22Rv1 (cell line): ENCODE data around the gene SEMA5A.
A peak's percentile ranks its signal among the peaks of the same experiment; 100 is the strongest.

Source experiments
- H3K27ac ChIP-seq: fragments of 450-650 bp; 2 replicates; pipeline ENCODE4 v1.5.1; 2017
- ZFX ChIP-seq: fragments of 450-650 bp; IDR thresholded peaks from 2 replicates; pipeline ENCODE4 v1.6.1; 2017; ENCODE audit warnings: antibody characterized with exemption, borderline replicate concordance
- TF ChIP-seq, protein P1 (sequence below): fragments of 450-650 bp; IDR thresholded peaks from 2 replicates; pipeline ENCODE4 v1.5.1; 2017; ENCODE audit warnings: mild to moderate bottlenecking

The SEMA5A gene

DNA sequence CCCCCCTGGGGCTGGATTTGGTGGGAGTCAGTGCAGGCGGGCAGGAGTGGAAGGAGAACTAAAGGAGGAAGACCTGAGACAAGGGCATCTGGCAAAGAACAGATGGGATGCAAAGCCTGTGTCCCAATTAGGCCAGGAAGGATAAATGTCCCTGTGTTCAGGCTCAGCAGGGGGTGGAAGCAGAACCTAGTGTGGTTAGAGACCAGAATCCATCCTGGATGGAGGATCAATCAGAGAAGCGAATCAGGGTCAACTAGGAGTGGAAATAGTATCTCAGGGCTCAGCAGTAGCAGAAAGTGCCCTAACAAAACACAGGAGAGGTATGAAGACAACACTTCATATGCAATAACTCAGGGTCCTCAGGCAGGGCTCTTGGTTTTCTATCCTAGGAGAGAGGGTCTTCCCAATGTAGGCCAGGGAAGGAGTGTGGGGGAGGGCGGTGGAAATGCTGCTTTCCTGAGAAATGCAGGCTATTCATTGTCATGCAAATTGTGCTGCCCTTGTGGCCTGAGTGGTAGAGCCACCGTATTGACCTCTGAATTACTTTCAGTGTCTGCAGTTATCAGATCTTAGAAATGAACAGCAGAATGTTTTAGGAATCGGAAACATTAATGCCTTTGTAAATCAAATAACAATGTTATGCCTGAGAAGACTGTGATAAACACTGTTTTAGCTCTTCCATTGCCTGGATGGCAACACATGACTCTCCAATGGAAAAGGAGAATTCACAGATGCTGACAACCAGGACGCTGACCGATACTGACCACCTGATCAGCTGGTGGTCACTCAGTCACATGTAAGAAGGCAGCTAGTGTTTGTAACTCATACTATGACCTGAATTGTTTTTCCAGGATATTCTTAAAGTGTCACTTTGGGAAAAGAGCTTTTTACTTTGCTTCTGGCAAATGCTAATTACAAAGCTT lies 323.6 kb downstream of the SEMA5A start:
- no peak overlapping the region for H3K27ac ChIP-seq
- TF ChIP-seq, protein P1, sequence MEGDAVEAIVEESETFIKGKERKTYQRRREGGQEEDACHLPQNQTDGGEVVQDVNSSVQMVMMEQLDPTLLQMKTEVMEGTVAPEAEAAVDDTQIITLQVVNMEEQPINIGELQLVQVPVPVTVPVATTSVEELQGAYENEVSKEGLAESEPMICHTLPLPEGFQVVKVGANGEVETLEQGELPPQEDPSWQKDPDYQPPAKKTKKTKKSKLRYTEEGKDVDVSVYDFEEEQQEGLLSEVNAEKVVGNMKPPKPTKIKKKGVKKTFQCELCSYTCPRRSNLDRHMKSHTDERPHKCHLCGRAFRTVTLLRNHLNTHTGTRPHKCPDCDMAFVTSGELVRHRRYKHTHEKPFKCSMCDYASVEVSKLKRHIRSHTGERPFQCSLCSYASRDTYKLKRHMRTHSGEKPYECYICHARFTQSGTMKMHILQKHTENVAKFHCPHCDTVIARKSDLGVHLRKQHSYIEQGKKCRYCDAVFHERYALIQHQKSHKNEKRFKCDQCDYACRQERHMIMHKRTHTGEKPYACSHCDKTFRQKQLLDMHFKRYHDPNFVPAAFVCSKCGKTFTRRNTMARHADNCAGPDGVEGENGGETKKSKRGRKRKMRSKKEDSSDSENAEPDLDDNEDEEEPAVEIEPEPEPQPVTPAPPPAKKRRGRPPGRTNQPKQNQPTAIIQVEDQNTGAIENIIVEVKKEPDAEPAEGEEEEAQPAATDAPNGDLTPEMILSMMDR: no peak
- TF ChIP-seq ZFX: no peak

DNA sequence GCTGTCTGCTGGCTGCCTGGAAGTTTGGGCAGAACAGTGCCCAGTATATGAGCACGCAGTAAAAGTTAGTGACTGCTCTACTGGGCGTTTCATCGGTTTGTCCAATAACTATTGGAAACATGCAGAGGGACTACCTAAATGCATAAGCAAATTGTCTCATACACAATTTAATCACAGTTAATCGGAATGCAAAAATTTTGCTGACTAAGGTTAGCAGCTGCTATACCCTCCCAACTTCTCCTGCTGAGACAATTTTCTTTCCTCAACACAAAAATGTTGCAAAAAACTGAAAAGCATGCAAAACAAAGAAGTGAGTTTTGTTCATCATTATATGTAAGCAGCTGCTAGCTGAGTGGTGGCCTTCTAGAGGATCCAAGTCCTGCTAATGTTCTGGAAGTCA lies 327.5 kb downstream of the SEMA5A start:
- no peak for TF ChIP-seq ZFX
- TF ChIP-seq, protein P1: no peak
- no peak overlapping the region for H3K27ac ChIP-seq

- TF ChIP-seq, protein P1: no peak
- no peak for TF ChIP-seq ZFX
- no peak overlapping the region for H3K27ac ChIP-seq
These were observed 333.3 kb downstream of the SEMA5A start for GRCh38 chr5:9212605-9213004.

- TF ChIP-seq, protein P1: no peak
- TF ChIP-seq ZFX: no peak
- H3K27ac ChIP-seq: no peak overlapping the region
These were observed 335.9 kb downstream of the SEMA5A start for GRCh38 chr5:9209846-9210492.

DNA sequence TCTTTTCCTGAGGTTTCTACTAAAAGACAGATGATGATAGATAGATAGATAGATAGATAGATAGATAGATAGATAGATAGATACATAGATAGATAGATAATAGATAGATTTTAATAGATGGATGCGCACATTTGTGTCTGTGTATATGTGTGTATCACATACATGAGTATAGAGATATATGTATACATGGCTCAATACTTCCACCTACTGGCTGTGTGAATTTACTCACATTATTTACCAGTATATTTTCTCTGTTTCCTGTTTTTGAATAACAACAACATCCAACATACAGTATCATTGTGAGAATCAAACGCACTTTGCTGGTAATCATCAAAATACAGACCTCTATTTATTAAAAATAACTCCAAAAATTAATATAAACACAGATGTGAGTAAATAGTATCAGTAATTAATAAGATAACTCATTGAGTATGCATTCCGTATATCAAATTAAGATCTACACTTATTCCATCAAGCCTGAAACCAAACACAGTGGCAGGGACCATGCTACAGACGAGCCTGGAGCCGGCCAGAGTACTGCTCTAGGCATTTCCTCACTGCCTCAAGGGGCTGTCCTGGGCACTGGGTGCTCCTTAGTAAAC lies 338.0 kb downstream of the SEMA5A start:
- H3K27ac ChIP-seq: no peak overlapping the region
- TF ChIP-seq ZFX: no peak
- TF ChIP-seq, protein P1: peak; percentile 68

DNA sequence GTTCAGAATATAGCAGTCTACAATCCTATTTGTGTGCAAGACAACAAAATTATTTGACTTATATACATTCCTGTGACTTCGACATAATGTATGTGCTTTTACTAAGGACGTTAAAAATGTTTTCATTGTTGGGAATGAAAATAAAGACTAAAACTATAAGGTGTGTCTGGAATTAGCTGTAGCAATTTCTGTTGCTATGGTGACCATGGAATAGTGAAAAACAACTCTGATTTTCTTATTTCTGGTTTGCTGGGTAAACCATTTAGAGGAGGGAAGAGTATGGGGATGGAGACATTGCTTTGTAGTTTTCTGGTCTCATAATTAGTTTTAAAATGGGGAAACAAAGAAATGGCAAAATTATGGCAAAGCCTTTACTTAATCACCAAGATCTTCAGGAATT lies 343.2 kb downstream of the SEMA5A start:
- H3K27ac ChIP-seq: no peak overlapping the region
- TF ChIP-seq, protein P1: no peak
- no peak for TF ChIP-seq ZFX
